Measurements from ENCODE around the gene CACNA1D. TPM values are rescaled to one million over a fixed set of nuclear protein-coding genes. Genes with fewer than 3 reads are reported as not detected.
"Not testable (repeated sequence)": the region's sequence is repeated elsewhere in the genome, so short reads cannot be mapped to it uniquely, and the experiment has no call there.

Gene CACNA1D
- total RNA-seq, 1 donor from 2014 or later: 47.2 TPM

DNA sequence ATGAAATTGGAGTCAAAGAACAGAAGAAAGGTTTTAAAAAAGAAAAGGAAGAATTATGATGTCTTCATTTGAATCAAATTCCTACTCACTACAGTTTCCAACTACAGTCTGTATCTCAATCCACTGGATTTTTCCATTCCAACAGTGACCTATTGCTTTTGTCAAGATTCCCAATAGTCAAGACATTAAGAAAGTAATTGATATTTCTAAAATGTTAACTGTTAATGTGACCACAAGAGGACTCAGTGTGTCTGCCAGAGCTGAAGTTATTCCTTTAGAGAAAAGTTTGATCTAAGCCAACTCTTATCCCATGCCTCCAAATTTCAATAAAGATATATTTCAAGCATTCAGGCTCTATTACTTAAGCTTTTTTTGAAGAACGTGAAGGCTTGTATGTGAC lies 163.2 kb downstream of the CACNA1D start:
- H3K9me3 ChIP-seq: no peaks in the 10 kb centered on the region
- DNase-seq: no peak
- no peak overlapping the region for H3K27ac ChIP-seq
- no peaks in the 10 kb centered on the region for H3K27me3 ChIP-seq
- no peaks in the 10 kb centered on the region for H3K4me1 ChIP-seq
- TF ChIP-seq, protein P1, sequence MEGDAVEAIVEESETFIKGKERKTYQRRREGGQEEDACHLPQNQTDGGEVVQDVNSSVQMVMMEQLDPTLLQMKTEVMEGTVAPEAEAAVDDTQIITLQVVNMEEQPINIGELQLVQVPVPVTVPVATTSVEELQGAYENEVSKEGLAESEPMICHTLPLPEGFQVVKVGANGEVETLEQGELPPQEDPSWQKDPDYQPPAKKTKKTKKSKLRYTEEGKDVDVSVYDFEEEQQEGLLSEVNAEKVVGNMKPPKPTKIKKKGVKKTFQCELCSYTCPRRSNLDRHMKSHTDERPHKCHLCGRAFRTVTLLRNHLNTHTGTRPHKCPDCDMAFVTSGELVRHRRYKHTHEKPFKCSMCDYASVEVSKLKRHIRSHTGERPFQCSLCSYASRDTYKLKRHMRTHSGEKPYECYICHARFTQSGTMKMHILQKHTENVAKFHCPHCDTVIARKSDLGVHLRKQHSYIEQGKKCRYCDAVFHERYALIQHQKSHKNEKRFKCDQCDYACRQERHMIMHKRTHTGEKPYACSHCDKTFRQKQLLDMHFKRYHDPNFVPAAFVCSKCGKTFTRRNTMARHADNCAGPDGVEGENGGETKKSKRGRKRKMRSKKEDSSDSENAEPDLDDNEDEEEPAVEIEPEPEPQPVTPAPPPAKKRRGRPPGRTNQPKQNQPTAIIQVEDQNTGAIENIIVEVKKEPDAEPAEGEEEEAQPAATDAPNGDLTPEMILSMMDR (IDR thresholded peaks at IDR 0.05): no peak
- H3K4me3 ChIP-seq: no peak overlapping the region
- no peak for ATAC-seq
- intact Hi-C loops (cut with DNase I): no loop called here
- no peaks in the 10 kb centered on the region for H3K36me3 ChIP-seq

DNA sequence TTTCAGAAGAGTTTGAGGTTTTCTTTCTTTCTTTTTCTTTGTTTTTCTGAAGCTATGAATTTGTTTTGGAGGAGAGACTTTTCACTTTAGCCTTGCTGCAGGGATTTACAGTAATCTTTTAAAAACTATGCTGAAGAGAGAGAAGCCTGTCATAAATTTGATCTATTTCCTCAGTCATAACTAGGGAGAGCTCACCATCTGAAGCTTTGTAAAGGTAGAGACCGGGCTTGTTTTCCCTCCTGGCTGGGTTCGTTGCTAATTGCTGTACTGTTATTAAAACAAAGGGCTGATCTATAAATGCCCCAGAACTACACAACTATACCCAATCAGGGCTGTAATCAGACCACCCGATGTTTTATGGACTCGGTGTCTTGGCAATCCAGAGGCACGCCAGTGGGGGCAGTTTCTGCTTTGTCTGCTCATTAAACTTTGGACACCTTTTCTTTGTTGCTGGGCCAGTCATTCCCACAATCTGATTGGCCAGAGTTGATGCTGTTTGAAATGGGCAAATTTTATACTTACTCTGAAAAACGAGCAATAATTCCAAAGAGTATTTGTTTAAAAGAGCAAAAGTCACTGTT lies 164.3 kb downstream of the CACNA1D start:
- no peaks in the 10 kb centered on the region for H3K27me3 ChIP-seq
- ATAC-seq (no peak), DNase-seq (no peak)

DNA sequence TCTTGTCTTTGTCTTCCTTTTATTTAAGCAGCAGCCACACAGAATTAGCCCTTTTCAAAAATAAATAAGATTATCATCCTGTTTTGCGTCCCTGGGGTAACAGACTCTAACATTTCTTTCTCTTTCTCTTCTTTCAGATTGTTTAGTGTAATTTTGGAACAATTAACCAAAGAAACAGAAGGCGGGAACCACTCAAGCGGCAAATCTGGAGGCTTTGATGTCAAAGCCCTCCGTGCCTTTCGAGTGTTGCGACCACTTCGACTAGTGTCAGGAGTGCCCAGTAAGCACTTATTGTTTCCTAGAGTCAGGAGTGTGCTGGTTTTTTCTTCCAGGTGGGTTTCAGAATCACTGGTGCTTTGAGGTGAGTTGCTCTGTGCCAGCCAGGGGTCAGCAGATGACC lies 165.6 kb downstream of the CACNA1D start:
- no peak overlapping the region for H3K27ac ChIP-seq
- H3K4me1 ChIP-seq: no peaks in the 10 kb centered on the region
- H3K36me3 ChIP-seq: no peaks in the 10 kb centered on the region
- H3K27me3 ChIP-seq: no peaks in the 10 kb centered on the region
- TF ChIP-seq, protein P1 (IDR thresholded peaks at IDR 0.05): no peak
- DNase-seq (no peak), ATAC-seq (no peak)
- intact Hi-C loops (cut with DNase I): no loop called here
- no peaks in the 10 kb centered on the region for H3K9me3 ChIP-seq
- H3K4me3 ChIP-seq: no peak overlapping the region

More for the DNA sequence above, 164.3 kb downstream of the CACNA1D start:
- H3K36me3 ChIP-seq: no peaks in the 10 kb centered on the region
- no peak overlapping the region for H3K27ac ChIP-seq
- intact Hi-C loops (cut with DNase I): no loop called here
- no peak overlapping the region for H3K4me3 ChIP-seq
- H3K4me1 ChIP-seq: no peaks in the 10 kb centered on the region
- no peaks in the 10 kb centered on the region for H3K9me3 ChIP-seq
- TF ChIP-seq, protein P1 (IDR thresholded peaks at IDR 0.05): no peak

DNA sequence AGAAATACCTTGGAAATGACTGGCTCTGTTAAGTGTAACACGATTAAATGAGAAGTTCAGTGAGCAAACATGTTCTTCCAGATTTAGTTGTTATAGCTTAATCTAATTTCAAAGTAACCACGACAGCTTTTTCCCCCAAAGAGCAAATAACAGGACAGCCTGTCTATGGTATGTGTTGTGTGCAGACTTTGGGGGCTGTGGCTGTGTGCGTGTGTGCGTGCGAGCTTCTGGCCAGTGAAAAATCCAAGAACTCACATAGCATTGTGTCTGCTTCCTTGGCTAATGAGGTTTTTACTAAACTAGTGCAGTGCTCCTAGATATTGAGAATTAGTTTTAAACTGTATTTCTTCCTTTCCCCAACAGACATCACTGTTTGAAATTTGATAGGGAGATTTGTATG lies 167.1 kb downstream of the CACNA1D start:
- intact Hi-C loops (cut with DNase I): no loop called here
- Histone ChIP-seq H3K36me3 (no peaks in the 10 kb centered on the region), H3K9me3 (no peaks in the 10 kb centered on the region), H3K4me1 (no peaks in the 10 kb centered on the region), H3K27me3 (no peaks in the 10 kb centered on the region), H3K4me3 (no peak overlapping the region), H3K27ac (no peak overlapping the region)
- TF ChIP-seq, protein P1 (IDR thresholded peaks at IDR 0.05): no peak
- DNase-seq (no peak), ATAC-seq (no peak)

DNA sequence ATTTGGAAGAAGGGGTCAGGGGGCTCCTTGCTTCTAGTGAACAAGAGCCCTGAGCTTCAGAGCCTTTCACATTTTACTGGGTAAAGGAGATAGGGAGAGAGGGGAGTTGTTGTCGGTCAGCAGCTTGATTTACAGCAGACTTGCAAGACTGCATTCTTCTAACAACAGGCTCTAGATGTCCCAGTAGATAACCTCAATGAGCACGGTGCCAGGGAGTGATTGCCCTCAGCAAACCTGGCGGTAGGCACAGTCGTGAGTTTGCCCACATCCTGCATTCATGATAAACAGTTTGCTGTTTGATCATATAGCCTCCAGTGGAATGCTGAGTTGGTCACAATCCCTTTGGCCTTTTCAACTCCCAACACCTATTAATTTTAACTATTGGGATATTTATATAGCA lies 170.4 kb downstream of the CACNA1D start:
- intact Hi-C loops (cut with DNase I); DNase-seq; H3K4me1 ChIP-seq; H3K27me3 ChIP-seq; H3K27ac ChIP-seq; H3K9me3 ChIP-seq; H3K4me3 ChIP-seq; H3K36me3 ChIP-seq; ATAC-seq: not testable (repeated sequence)

DNA sequence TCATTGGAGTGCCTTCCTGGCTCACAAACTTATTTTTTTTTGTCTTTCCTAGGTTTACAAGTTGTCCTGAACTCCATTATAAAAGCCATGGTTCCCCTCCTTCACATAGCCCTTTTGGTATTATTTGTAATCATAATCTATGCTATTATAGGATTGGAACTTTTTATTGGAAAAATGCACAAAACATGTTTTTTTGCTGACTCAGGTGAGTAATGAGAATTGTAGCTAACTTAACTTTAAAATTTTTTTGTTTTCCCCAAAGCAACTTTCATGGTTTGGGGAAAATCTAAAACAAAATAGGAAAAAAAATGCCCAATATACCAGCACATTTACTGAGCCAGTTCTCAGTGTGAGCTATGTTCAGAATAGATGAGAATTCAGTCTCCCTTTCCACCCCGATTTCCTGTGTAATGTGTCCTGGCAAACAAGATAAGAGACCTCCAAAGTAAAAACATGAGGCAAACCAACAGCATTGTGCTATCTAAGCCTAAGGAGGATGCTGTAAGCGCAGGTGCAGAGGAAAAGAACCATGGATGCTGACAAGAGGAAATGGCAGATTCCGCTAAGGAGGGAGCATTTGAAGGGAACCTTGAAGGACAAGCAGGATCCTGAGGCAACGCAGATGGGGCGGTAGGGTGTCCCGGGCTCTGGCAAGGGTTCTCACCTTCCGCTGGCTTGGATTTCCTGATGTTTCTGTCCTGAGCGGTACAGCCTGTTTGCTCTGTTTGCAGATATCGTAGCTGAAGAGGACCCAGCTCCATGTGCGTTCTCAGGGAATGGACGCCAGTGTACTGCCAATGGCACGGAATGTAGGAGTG lies 171.4 kb downstream of the CACNA1D start:
- H3K36me3 ChIP-seq: no peaks in the 10 kb centered on the region
- H3K9me3 ChIP-seq: no peaks in the 10 kb centered on the region
- intact Hi-C loops (cut with DNase I): no loop called here
- H3K4me3 ChIP-seq: no peak overlapping the region
- TF ChIP-seq, protein P1 (IDR thresholded peaks at IDR 0.05): no peak
- ATAC-seq: no peak
- DNase-seq: no peak
- H3K27ac ChIP-seq: no peak overlapping the region
- no peaks in the 10 kb centered on the region for H3K27me3 ChIP-seq
- H3K4me1 ChIP-seq: no peaks in the 10 kb centered on the region

Data from upper lobe of right lung (tissue), 1 donor.